HFFc6 (cell line): ENCODE results near the gene SMIM3. TPM values are rescaled to one million over a fixed set of nuclear protein-coding genes. Genes with fewer than 3 reads are reported as not detected.
"Not testable (repeated sequence)": the region's sequence is repeated elsewhere in the genome, so short reads cannot be mapped to it uniquely, and the experiment has no call there.

Experiments
- DNase-seq: peaks from one replicate; pipeline ENCODE4 v3.0.0-alpha.2; 2018
- H3K27ac Mint-ChIP-seq: 2 replicates; pipeline ENCODE4 v1.8.0; 2020; ENCODE audit warnings: mild to moderate bottlenecking, mixed read lengths
- H3K27me3 Mint-ChIP-seq: 2 replicates; pipeline ENCODE4 v1.8.0; 2021; ENCODE audit warnings: mild to moderate bottlenecking, moderate library complexity, mixed read lengths; ENCODE audit not compliant: insufficient read depth
- H3K36me3 Mint-ChIP-seq: 2 replicates; pipeline ENCODE4 v1.8.0; 2021; ENCODE audit warnings: low read depth, mixed read lengths
- H3K4me1 Mint-ChIP-seq: 2 replicates; pipeline ENCODE4 v1.8.0; 2020; ENCODE audit warnings: low read depth, mixed read lengths
- H3K4me3 Mint-ChIP-seq: 2 replicates; pipeline ENCODE4 v1.8.0; 2020; ENCODE audit warnings: mild to moderate bottlenecking, moderate library complexity, mixed read lengths
- H3K9me3 Mint-ChIP-seq: 2 replicates; pipeline ENCODE4 v1.8.0; 2020; ENCODE audit warnings: mild to moderate bottlenecking, mixed read lengths
- total RNA-seq, 6 experiments: library from RNA; stranded (reverse); fragmentation: NEBNext Ultra II Directional; extraction: Animal tissue kit (Norgen Biotek cat#: 25700); gene quantifications; 2 replicates in 1 of 6; 3 replicates in 5 of 6; pipeline ENCODE4 v1.2.3, GENCODE V29; 2021
- TF ChIP-seq, protein P1 (sequence below): fragments of 200-600 bp; sonication (generic); IDR thresholded peaks from 2 replicates; pipeline ENCODE4 v1.5.0; 2021; ENCODE audit warnings: antibody characterized with exemption, mild to moderate bottlenecking

SMIM3 gene
- total RNA-seq, 6 experiments from 2014 or later: 32.5 to 51.1 (median 37.9) TPM

DNA sequence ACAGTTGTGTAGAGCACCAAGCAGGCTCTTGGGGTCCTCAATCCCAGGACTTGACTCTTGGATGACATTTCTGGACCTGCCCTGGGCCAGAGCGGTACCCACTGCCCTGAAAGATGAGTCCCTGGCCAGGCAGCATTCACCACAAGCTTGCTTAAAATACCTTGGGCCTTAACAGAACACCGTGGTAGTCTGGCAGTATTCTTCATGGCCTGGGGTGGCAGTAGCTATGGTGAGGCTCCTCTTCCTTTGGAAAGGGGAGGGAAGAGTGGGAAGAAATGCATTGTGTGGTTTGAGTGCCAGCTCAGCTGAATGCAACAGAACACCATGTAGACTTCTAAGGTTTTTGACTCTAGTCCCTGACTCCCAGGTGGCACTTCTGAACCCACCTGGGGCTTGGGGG lies 38.4 kb downstream of the SMIM3 start:
- TF ChIP-seq, protein P1, sequence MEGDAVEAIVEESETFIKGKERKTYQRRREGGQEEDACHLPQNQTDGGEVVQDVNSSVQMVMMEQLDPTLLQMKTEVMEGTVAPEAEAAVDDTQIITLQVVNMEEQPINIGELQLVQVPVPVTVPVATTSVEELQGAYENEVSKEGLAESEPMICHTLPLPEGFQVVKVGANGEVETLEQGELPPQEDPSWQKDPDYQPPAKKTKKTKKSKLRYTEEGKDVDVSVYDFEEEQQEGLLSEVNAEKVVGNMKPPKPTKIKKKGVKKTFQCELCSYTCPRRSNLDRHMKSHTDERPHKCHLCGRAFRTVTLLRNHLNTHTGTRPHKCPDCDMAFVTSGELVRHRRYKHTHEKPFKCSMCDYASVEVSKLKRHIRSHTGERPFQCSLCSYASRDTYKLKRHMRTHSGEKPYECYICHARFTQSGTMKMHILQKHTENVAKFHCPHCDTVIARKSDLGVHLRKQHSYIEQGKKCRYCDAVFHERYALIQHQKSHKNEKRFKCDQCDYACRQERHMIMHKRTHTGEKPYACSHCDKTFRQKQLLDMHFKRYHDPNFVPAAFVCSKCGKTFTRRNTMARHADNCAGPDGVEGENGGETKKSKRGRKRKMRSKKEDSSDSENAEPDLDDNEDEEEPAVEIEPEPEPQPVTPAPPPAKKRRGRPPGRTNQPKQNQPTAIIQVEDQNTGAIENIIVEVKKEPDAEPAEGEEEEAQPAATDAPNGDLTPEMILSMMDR: no peak
- Mint-ChIP-seq H3K27me3 (peaks cover 8% of the 10 kb centered on the region), H3K27ac (no peak overlapping the region), H3K36me3 (peaks cover 13% of the 10 kb centered on the region; the same call in 1 of the 2 replicates), H3K9me3 (peaks cover 18% of the 10 kb centered on the region), H3K4me1 (no peaks in the 10 kb centered on the region), H3K4me3 (no peak overlapping the region)
- no peak for DNase-seq

DNA sequence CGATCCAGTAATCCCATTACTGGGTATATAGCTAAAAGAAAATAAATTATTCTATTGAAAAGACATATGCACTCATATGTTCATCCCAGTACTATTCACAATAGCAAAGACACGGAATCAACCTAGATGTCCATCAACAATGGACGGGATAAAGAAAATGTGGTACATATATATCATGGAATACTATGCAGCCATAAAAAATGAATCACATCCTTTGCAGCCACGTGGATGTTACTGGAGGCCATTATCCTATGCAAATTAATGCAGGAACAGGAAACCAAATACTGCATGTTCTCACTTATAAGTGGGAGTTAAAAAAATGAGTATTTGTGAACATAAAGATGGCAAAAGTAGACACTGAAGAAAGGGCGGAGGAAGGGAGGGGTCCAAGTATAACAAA lies 51.2 kb downstream of the SMIM3 start:
- DNase-seq: no peak
- peaks cover 20% of the 10 kb centered on the region for H3K9me3 Mint-ChIP-seq
- H3K4me3 Mint-ChIP-seq: no peak overlapping the region
- no peak overlapping the region for H3K27ac Mint-ChIP-seq
- no peaks in the 10 kb centered on the region for H3K4me1 Mint-ChIP-seq
- TF ChIP-seq, protein P1: no peak
- H3K36me3 Mint-ChIP-seq: peaks cover 17% of the 10 kb centered on the region; the same call in 1 of the 2 replicates
- H3K27me3 Mint-ChIP-seq: peaks cover 6% of the 10 kb centered on the region

DNA sequence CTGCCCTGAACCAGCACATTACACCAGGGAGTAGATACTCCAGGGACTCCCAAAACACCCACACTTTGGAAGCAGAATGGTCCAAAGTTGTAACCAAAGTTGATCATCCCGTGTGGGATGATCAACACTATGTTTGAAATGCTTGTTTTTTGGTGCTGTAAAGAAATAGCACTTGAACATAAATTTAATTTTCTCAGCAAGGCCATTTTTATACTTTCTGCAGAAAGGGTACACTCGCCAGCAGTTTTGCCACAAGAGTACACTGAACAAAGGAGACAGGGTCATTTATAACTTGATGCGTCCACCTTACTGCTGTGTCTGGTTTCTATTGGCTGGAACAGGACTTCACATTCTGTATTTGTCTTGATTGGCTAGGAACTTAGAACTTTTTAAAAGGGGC lies 53.3 kb downstream of the SMIM3 start:
- not testable (repeated sequence) for H3K27ac Mint-ChIP-seq, H3K4me1 Mint-ChIP-seq, H3K27me3 Mint-ChIP-seq, H3K4me3 Mint-ChIP-seq, DNase-seq
- Mint-ChIP-seq H3K36me3 (peaks cover 17% of the 10 kb centered on the region; the same call in 1 of the 2 replicates), H3K9me3 (peaks cover 20% of the 10 kb centered on the region)

DNA sequence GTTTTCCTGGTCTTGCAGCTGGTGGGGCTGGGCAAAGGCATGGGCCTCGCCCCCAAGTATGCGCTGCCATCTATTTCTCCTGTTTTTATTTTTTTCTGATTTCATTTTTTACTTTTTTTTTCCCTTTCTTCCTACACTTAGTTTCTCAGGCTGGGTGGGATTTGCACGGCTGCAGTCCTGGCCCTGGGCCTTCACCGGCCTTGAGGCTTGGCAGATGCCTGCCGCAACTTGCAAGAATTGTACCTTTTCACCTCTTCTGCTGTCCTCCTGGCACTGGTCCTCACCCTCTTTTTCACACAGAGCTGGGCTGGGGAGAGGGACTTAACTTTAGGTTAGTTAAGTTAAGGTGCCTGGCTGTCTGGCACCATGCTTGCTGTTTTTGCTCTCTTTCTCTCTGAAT lies 57.5 kb downstream of the SMIM3 start:
- TF ChIP-seq, protein P1: no peak
- H3K27ac Mint-ChIP-seq: no peak overlapping the region
- peaks cover 12% of the 10 kb centered on the region for H3K9me3 Mint-ChIP-seq
- H3K4me1 Mint-ChIP-seq: no peaks in the 10 kb centered on the region
- peaks cover 9% of the 10 kb centered on the region; the same call in 1 of the 2 replicates for H3K36me3 Mint-ChIP-seq
- no peak for DNase-seq
- peaks cover 13% of the 10 kb centered on the region for H3K27me3 Mint-ChIP-seq
- no peak overlapping the region for H3K4me3 Mint-ChIP-seq

DNA sequence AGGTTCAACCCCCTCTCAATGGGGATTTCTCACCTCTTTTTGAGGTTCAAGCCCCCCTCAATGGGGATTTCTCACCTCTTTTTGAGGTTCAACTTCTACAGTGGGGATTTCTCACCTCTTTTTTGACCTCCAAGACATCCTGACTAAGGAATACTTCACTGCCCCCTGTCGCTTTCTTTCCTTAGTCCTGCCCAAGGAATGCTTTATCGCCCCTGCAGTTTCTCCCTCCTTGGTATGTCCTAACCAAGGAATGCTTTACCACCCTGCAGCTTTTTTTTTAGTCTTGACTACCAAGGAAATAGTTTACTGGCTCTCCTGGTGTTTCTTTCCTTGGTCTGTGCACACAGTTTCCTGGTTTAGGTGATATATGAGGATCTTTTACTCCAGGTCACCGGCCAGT lies 58.1 kb downstream of the SMIM3 start:
- Mint-ChIP-seq H3K4me1 (no peaks in the 10 kb centered on the region), H3K9me3 (peaks cover 9% of the 10 kb centered on the region), H3K4me3 (no peak overlapping the region), H3K27ac (no peak overlapping the region), H3K36me3 (peaks cover 7% of the 10 kb centered on the region; the same call in 1 of the 2 replicates), H3K27me3 (peaks cover 13% of the 10 kb centered on the region)
- TF ChIP-seq, protein P1: no peak
- DNase-seq: no peak

DNA sequence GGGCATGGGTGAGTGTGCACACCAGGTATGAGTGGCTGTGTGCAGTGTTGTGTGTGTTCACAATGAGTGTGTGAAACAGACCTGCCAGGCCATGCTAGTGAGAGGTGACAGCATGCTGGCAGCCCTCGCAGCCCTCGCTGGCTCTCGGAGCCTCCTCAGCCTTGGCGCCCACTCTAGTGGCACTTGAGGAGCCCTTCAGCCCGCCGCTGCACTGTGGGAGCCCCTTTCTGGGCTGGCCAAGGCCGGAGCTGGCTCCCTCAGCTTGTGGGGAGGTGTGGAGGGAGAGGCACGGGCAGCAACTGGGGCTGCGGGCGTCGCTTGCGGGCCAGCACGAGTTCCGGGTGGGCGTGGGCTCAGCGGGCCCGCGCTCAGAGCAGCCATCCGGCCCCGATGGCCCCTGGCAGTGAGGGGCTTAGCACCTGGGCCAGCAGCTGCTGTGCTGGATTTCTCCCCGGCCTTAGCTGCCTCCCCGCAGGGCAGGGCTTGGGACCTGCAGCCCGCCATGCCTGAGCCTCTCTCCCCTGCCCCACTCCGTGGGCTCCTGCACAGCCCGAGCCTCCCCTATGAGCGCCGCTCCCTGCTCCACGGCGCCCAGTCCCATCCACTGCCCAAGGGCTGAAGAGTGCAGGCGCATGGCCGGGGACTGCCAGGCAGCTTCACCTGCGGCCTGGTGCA lies 66.8 kb downstream of the SMIM3 start:
- H3K36me3 Mint-ChIP-seq, DNase-seq, H3K9me3 Mint-ChIP-seq, H3K4me3 Mint-ChIP-seq, H3K27ac Mint-ChIP-seq: not testable (repeated sequence)
- Mint-ChIP-seq H3K4me1 (peaks cover 14% of the 10 kb centered on the region), H3K27me3 (peaks cover 26% of the 10 kb centered on the region)

DNA sequence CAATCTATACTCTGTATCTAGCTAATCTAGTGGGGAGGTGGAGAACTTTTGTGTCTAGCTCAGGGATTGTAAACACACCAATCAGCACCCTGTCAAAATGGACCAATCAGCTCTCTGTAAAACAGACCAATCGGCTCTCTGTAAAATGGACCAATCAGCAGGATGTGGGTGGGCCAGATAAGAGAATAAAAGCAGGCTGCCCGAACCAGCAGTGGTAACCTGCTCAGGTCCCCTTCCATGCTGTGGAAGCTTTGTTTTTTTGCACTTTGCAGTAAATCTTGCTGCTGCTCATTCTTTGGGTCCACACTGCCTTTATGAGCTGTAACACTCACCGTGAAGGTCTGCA lies 67.7 kb downstream of the SMIM3 start, which contains the start of gene IRGM:
Gene IRGM, plus strand, starts transcription at position 214 of the 346 bp plus-strand sequence. CDS start 1,603 bp downstream, outside the sequence.
- Mint-ChIP-seq H3K4me1 (peaks cover 14% of the 10 kb centered on the region), H3K27me3 (peaks cover 30% of the 10 kb centered on the region)
- not testable (repeated sequence) for H3K27ac Mint-ChIP-seq, H3K4me3 Mint-ChIP-seq, DNase-seq, H3K36me3 Mint-ChIP-seq, H3K9me3 Mint-ChIP-seq

Other genes starting within 250 kb of the SMIM3 start
- gene SYNPO, start 138.1 kb upstream of the SMIM3 start, total RNA-seq: 10 to 100 TPM; 35.6 to 50.7 (median 47.8) TPM
- under 1 TPM in 2 of 6 experiments, not detected in 4; 0.05 to 0.14 TPM for gene MYOZ3, start 117.5 kb upstream of the SMIM3 start, total RNA-seq
- gene RBM22, start 77.7 kb upstream of the SMIM3 start, total RNA-seq: 10 to 100 TPM; 32.6 to 40.2 (median 35.4) TPM
- 10 to 100 TPM; 60.1 to 76.9 (median 68.7) TPM for gene DCTN4, start 19.7 kb upstream of the SMIM3 start, total RNA-seq
- gene IRGM, start 67.8 kb downstream of the SMIM3 start, total RNA-seq: not detected
- gene ZNF300, start 126.2 kb downstream of the SMIM3 start, total RNA-seq: 1 to 10 TPM; 2.6 to 5.6 (median 4.6) TPM
- gene GPX3, start 241.8 kb downstream of the SMIM3 start, total RNA-seq: 1 to 10 TPM in 1 of 6 experiments, under 1 TPM in 5; 0.66 to 1.2 (median 0.77) TPM